Pons (tissue), 1 donor: ENCODE measurements around the gene HK3.

ENCODE experiments used
- DNase-seq: peaks from one replicate; pipeline ENCODE4 v3.0.0-alpha.2; 2016; ENCODE audit warnings: low spot score

HK3 gene, protein sequence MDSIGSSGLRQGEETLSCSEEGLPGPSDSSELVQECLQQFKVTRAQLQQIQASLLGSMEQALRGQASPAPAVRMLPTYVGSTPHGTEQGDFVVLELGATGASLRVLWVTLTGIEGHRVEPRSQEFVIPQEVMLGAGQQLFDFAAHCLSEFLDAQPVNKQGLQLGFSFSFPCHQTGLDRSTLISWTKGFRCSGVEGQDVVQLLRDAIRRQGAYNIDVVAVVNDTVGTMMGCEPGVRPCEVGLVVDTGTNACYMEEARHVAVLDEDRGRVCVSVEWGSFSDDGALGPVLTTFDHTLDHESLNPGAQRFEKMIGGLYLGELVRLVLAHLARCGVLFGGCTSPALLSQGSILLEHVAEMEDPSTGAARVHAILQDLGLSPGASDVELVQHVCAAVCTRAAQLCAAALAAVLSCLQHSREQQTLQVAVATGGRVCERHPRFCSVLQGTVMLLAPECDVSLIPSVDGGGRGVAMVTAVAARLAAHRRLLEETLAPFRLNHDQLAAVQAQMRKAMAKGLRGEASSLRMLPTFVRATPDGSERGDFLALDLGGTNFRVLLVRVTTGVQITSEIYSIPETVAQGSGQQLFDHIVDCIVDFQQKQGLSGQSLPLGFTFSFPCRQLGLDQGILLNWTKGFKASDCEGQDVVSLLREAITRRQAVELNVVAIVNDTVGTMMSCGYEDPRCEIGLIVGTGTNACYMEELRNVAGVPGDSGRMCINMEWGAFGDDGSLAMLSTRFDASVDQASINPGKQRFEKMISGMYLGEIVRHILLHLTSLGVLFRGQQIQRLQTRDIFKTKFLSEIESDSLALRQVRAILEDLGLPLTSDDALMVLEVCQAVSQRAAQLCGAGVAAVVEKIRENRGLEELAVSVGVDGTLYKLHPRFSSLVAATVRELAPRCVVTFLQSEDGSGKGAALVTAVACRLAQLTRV

DNA sequence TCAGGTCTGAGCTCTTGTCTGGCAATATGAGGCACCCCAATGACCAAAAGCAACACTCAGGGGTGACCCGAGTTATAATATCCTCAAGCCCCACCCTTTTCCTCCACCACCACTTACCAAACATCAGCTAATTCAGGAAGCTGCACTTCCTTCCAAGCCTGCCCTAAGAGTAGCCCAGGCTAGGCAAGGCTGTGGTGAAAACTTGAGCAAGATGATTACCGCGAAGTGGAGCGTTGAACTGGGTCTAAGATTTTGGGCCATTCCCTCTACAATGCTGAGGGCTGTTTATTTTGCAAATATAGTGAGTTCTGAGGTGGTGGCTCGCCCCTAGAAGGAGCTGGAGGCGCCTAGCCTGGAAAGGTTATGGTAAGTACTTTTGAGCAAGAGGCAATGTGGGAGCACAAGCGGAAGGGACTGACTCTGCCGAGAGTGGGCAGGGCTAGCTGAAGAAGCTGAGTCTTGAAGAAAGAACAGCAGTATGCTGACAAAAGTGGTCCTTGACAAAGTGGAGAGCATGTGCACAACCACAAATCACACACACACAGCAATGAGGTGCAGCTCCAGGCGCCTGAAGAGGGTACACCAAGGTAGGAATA is at the start of gene HK3:
Gene HK3, minus strand, starts transcription at position 51 of the 596 bp plus-strand sequence. CDS start 3,187 bp downstream, outside the sequence.
- DNase-seq = peak; percentile 32

DNA sequence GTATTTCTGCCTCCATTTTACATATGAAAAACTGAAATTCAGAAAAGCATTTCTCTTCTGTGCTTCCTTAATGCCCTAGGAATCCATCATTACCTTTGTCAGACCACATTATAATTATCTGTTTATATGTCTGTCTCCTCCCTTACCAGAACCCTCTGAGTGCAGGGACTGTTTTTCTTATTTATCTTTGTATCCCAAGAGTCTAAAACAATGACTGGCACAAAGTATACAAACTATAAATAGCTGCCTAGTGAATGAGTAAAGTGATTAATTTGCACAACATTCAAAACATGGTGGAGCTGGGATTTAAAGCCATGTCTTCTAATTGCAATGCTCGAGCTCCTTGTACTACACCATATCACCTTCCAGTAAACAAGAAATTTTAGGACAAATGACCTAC is 49.3 kb upstream of the HK3 start:
- DNase-seq = peak; percentile 13

DNA sequence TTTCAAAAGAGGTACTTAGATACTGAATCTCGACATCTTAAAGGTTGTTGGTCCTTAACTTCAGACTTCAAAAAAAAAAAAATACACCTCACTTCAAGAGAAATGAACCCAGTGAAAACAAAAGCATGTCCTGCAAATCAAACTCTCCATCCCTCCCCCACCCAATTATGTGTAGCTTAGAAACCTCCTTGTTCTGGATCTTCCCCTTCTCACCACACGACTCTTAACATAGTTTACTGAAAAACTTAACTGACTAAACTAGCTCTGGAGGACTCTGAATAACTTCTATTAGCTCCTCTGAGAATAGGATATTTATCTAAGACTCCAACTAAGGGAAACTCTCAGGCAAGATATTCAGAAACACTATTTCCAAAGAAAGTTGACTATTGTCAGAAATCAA is 48.7 kb upstream of the HK3 start:
- no peak for DNase-seq

DNA sequence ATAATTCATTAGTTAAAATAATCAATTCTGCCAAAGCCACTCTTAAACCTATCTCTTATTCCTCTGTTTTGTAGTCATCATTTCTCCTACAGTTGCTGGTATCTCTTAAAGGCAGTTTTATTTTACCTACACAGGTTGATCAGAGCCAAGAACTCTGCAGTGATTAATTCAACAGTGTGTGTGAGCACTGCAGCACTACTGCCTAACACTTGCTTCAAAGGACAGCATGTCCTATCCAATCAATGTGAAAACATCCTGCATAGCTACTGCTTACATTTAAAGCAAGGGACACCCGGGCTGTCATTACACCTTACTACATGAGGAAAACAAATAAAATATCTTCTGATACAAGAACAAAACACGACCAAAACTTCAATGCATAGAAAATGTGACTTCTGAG is 45.1 kb upstream of the HK3 start:
- no peak for DNase-seq

DNA sequence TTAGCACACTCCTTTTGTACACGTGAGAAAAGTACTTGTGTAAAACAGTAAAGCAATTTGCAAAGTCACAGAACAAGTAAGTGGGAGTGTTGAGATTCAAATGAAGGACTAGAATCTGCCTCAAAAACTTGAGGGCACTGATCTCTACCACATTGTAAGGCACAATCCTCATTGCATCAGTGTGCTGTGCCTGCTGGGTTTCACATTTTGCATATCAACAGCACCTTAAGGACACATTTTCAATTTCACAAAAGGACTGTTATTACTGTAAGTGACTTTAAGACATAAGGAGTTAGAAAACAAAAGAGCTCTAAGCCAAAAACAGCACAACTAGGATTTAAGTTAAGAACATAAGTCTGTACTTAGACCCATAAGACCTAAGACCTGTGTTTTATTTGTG is 44.7 kb upstream of the HK3 start:
- DNase-seq = no peak

DNA sequence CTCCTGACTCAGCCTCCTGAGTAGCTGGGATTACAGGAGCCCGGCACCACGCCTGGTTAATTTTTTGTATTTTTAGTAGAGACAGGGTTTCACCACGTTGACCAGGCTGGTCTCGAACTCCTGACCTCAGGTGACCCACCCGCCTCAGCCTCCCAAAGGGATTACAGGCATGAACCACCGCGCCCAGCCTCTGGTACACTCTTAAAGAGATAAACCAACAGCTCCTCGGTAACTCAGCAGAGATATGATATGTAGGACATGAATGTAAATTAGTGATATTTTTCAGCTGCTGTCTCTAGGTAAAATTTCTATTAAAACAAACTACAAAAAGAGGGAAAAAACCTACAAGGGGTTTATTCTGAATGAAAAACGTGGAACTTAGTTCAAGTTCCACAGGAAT is 42.8 kb upstream of the HK3 start:
- no peak for DNase-seq

DNA sequence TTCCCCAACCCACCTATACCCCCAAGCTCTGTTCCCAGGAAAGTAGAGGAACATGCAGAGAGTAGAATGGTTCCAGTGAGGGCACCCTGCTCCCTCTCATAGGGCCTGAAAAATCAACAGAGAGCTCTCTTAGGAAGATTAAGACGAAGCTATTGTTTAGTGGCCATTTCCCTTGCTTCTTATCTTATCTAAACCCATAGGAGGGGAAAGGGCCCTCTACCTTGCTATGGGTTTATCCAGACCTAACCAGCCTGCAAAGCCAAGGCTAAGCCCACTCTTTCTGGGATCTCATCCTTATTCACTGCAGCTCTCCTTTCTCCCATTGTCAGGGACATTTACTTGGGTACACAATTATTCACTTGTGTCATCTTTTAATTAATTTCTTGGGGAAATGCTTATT is 39.3 kb upstream of the HK3 start:
- no peak for DNase-seq

DNA sequence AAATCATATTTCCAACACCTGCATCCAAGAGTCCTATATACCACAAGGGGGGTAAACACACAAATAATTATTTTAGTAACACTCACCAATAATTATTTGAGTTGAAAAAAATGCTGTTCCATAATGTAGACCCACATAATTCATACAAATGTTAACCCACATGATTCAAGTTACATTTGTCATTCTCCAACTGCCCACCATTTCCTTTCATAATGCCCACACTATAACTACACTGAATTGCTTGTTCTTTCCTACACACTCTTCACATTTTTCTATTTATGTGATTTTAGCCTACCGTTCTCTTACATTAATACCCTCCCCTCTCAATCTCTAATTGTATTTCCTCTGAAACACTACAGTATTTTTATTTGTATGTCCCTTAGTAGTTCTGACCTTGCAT is 35.9 kb upstream of the HK3 start:
- no peak for DNase-seq

DNA sequence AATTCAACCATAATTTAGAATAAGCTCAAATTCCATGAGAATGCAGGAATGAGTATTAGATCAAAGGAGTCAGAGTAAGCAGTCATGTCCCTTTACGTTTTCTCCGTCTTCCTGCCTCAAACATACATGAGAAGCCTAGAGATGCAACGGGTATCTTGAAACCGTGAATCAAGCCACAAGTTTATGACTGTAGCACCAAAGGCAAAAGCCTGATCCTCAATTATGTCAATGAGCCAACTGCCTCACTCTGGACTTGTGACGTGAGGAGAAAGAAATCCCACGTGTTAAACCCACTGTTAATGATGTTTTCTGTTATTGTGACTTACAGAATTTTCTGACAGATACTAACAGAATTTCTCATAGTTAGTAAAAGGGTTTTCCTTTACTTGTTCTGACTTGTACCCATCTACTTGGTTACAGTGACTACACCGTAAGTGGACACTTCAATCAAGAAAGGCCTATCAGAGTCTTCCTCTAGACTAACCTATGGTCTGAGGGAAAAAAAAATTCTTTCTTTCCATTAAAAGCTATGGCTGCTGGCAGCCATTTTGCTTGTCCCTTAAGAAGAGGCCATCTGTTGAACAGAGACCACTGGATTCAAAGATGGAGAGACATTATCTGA is 35.3 kb upstream of the HK3 start:
- no peak for DNase-seq

DNA sequence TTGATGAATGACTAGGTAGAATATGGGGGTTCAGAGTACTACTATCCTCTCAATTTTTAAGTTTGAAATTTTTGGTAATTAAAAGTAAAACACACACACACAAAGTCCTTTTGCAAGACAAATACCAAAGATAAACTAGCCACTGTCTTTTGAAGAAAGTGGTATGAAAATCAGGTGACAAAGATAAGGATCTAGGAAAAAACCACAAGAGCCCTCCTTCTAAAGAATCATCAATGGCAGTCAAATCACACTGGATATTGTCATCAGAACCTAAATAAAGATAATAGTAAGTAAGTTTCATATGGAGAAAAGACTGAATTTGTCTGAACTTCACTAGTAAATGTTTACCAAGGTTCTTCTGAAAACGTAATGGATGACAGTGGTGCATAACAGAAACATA is 30.5 kb upstream of the HK3 start:
- DNase-seq = no peak

DNA sequence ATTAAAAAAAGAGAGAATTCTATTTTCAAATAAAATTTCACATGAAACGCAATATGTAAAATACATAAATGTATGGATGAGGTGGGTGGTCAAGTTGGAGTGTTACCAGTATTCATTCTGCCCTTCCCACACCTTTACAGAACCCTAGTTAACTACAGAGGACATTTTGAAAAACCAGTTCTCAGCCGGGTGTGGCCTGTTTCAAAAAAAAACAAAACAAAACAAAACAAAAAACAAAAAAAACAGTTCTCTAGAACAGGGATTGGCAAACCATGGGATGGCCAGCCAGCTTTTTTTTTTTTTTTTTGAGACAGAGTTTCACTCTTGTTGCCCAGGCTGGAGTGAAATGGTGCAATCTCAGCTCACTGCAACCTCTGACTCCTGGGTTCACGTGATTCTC is 28.4 kb upstream of the HK3 start:
- no peak for DNase-seq

DNA sequence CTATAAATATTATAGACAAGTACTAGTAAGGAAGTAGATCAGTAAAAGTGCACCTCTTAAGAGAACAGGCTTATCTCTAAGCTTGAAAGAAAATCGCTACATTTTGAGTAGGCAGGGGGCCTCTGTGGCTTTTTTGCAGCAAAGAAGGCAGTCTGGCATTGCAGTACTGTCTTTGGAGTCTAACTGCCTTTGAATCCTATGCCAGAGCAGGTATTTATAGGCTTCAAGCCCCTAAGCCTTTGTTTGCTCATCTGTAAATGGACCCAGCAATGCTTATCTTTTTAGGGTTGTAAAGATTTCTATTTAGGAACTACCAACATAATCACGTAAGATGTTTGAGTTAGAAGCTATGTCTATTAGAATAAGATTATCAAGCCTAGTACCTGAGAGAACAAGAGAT is 23.7 kb upstream of the HK3 start:
- no peak for DNase-seq

DNA sequence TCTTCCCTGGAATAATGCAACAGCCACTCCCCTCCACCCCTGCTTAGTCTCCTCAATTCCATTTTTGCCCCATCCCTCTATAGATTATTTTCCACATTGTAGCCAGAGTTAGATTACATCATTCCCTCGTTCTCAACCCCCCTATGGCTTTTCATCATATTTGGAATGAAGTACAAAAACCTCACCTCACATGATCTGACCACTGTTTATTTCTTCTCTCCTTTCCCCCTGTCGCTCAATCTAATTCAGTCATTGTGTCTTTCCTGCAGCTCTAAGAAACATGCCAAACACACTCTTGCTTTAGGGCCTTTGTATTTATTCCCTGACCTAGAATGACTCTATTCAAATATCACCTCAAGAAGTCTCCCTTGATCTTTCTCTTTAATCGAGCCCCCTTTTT is 22.6 kb upstream of the HK3 start:
- no peak for DNase-seq

DNA sequence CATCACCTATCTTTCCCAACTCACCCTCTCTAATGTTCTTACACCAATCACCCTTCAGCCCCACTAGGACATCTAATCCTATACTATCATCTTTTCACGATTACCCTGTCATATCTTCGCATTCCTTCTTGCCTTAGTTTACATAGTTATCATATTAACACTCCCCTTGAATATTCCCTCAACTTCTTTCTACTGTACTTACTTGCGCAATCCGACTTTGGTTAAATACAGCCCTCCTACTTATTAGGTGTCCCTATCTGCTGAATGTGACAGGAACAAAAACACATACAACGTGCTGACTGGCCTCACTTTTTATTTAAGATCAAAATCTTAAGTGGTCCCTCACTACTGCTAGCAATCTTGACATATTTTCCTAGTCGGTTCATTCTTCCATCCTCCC is 19.5 kb upstream of the HK3 start:
- DNase-seq = no peak

DNA sequence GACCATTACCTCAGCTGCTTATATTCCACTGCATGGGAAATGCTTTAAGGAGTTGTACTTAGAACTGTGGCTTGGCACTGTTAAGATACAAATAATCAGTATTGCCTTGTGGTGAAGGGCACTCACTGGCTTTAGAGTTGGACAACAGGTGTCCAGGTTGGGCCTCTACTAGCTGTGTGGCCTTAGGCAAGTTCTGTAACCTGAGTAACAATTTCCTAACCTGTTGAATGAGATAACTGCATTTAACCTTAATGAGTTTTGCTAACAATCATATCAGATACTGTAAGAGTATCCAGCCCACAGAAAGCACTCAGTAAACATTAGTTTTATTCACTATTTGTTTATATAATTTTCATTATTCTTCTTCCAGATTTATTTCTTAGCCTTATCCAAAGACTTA is 17.2 kb upstream of the HK3 start:
- DNase-seq = no peak

DNA sequence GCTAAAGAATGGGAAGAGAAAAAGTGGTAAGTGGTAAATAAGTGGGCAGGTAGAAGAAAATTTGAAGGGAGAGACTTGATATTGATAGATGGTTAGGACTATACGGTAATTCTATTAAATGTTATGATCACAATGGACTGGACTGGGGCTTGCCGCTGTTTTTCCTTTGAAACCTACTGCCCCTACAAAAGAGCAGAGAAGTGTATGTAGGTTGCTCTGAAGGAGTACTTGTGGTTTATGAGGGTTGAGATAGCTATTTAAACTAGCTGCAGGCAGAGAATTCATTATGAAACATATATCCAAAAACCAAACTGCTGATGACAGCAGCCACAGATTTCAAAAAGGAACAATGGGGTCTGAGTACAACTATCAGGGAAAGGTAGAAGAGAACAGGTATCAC is 16.8 kb upstream of the HK3 start:
- DNase-seq = no peak

DNA sequence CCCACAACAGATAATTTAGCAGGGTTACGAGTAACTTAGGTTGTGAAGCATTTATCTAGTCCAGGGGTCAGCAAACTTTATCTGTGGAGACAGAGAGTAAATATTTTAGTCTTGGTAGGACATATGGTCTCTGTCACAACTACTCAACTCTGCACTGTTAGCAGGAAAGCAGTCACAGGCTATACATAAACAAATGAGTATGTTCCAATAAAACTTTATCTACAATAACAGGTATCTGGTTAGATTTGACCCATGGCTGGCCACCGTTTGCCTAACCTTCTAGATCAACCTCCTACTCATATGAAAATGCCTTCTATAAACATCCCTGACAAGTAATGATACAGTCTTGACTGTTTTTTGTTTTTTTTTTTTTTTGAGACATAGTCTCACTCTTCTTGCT is 13.0 kb upstream of the HK3 start:
- DNase-seq = no peak

DNA sequence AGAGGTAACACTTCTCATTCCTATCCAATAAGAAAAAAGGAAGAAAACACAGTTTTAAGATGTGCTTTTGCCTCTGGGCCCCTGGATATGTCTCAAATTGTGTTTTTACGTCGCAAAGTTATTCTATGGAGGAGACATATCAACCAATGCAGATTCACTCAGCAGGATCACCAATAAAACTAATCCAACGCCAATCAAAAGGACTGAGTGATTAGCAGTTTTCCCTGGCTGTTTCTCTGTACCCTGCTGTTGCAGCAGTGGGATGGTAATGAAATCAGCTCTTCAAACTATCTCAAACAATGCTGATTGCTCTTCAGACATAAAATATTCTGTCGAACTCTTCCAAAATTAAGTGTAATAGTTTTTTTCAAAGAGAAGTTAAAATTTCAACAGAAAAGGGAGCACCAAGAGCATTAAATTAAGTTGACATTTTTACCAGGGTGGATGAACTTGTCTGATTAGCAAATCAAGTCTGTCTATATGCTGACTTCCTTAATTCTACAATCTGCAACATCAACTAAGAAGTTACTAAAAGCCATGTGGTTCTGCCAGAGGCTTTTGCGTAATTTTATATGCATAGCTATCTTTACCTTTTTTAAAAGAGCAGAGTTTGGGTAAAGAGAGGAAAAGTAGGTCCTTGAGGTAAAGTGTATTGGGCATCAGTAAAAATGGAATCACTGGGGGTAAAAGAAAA is 9.7 kb upstream of the HK3 start:
- DNase-seq = no peak

DNA sequence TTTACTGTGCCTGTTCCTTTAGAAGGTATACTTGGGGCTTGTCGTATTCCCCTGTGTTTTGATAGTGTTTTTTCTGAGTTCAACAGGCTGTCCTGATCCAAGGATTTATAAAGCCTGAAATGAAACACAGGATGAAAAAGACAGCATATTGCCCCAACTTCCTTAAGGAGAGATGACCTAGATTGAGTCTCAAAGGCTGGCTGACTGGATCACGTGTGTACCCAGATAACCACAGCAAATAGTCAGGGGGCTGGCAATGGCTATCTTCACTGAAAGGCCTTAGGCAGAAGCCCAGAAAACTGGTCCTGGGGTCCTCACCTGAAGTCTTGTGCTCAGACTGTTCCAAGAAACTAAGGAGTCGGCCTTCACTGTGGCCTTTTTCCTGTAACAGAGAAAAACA is 7.7 kb upstream of the HK3 start:
- DNase-seq = no peak

DNA sequence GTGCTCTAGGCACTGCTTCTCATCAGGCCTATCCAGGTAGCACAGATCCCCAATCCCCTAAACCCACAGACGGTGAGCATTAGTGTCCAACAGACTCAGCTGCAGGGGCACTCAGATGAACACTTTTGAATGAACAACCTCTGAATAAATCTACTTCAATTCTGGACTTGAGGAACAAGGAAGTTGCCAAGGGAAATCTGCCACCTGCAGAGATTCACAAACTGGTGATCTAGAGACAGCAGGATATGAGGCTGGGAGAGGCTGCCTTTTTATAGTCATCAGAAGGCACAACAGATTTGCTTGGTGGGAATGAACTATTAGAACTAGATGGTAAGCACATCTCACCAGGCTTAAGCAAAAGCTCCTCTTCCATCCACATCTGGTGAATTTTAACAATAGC is 7.0 kb upstream of the HK3 start:
- no peak for DNase-seq

DNA sequence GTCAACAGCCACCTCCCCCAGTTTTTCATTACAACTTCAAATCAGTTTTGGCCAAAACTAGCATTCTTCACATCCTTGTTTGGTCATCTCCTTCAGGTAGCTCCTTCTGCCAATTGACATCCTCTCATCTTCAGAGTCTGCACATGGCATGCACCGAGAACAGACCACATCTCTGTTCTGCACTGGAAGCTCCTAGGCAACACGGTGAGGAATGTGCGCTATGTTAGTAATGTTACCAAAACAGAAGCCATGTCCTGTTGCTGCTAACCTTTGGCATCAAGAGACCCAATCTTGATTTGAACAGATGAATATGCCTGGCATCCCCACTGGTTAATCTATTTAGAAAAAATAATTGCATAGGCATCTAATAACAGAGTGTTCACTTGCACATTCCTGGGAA is 5.1 kb upstream of the HK3 start:
- no peak for DNase-seq
